GM19397 (cell line): ENCODE results near the gene IER3IP1.
"Not testable (repeated sequence)": the region's sequence is repeated elsewhere in the genome, so short reads cannot be mapped to it uniquely, and the experiment has no call there.

Experiments used
- ATAC-seq: cut with Tn5 transposase; IDR thresholded peaks from one replicate; pipeline ENCODE4 v1.9.1; 2021; ENCODE audit warnings: mild to moderate bottlenecking, moderate library complexity; ENCODE audit not compliant: unreplicated experiment

IER3IP1 gene

GRCh38 chr18:47160256-47160655 lies 15.9 kb downstream of the IER3IP1 start:
- ATAC-seq = no peak

GRCh38 chr18:47158404-47158803 lies 17.8 kb downstream of the IER3IP1 start:
- ATAC-seq = not testable (repeated sequence)

GRCh38 chr18:47151439-47151838 lies 24.7 kb downstream of the IER3IP1 start:
- ATAC-seq = no peak

- no peak for ATAC-seq
Observed at GRCh38 chr18:47150824-47151366, 25.3 kb downstream of the IER3IP1 start.

GRCh38 chr18:47150029-47150823 lies 25.9 kb downstream of the IER3IP1 start, which contains the start of gene HDHD2:
TSS of gene HDHD2 (minus strand) at chr18:47150500. CDS start at chr18:47136439, 14,061 bp downstream.
- peak; percentile 96 for ATAC-seq

- no peak for ATAC-seq
Observed at GRCh38 chr18:47149457-47150028, 26.6 kb downstream of the IER3IP1 start.

GRCh38 chr18:47146206-47146605 lies 30.0 kb downstream of the IER3IP1 start:
- no peak for ATAC-seq

- ATAC-seq = no peak
Observed at GRCh38 chr18:47143899-47144485, 32.2 kb downstream of the IER3IP1 start.

GRCh38 chr18:47143153-47143552 lies 33.0 kb downstream of the IER3IP1 start:
- ATAC-seq = no peak

GRCh38 chr18:47141289-47141688 lies 34.9 kb downstream of the IER3IP1 start:
- ATAC-seq = no peak

- no peak for ATAC-seq
Observed at GRCh38 chr18:47121146-47121545, 55.0 kb downstream of the IER3IP1 start.

GRCh38 chr18:47120428-47120827 lies 55.7 kb downstream of the IER3IP1 start:
- ATAC-seq = peak; percentile 87

- no peak for ATAC-seq
Observed at GRCh38 chr18:47118981-47119380, 57.2 kb downstream of the IER3IP1 start.

- no peak for ATAC-seq
Observed at GRCh38 chr18:47115205-47115604, 61.0 kb downstream of the IER3IP1 start.

GRCh38 chr18:47113796-47114540 lies 62.2 kb downstream of the IER3IP1 start:
- ATAC-seq = no peak

GRCh38 chr18:47110492-47111274 lies 65.5 kb downstream of the IER3IP1 start:
- ATAC-seq = no peak

- no peak for ATAC-seq
Observed at GRCh38 chr18:47109720-47110119, 66.4 kb downstream of the IER3IP1 start.

GRCh38 chr18:47108998-47109405 lies 67.2 kb downstream of the IER3IP1 start:
- no peak for ATAC-seq

GRCh38 chr18:47108373-47108772 lies 67.8 kb downstream of the IER3IP1 start:
- ATAC-seq = no peak
